Measurements from ENCODE around the gene NT5DC1.

DNA sequence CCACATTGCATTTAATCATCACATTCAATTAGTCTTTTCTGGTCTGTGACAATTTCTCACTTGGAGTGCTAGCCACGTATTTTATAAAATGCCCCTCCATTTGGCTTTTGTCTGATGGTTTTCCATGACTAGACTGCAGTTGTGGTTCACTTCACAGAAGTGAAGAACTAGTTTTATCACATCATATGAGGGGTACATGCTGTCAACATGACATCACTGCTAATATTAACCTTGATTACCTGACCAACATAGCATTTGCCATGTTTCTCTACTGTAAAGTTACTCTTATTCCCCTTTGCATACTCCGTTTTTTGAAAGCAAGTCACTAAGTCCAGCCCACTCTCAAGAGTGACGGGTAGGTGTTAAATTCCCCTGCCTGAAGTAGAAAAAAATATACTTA is 73.3 kb downstream of the NT5DC1 start:
- TF ChIP-seq, protein P1, sequence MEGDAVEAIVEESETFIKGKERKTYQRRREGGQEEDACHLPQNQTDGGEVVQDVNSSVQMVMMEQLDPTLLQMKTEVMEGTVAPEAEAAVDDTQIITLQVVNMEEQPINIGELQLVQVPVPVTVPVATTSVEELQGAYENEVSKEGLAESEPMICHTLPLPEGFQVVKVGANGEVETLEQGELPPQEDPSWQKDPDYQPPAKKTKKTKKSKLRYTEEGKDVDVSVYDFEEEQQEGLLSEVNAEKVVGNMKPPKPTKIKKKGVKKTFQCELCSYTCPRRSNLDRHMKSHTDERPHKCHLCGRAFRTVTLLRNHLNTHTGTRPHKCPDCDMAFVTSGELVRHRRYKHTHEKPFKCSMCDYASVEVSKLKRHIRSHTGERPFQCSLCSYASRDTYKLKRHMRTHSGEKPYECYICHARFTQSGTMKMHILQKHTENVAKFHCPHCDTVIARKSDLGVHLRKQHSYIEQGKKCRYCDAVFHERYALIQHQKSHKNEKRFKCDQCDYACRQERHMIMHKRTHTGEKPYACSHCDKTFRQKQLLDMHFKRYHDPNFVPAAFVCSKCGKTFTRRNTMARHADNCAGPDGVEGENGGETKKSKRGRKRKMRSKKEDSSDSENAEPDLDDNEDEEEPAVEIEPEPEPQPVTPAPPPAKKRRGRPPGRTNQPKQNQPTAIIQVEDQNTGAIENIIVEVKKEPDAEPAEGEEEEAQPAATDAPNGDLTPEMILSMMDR (conservative IDR thresholded peaks at IDR 0.05; ENCODE audit: low read length) = no peak
- TF ChIP-seq EZH2phosphoT487 (IDR thresholded peaks at IDR 0.05; ENCODE audit: borderline replicate concordance) = no peak

Data from Loucy (cell line).